Brain microvascular endothelial cell (primary cell): Measurements from ENCODE around the gene ARHGEF4.
A peak's percentile ranks its signal among the peaks of the same experiment; 100 is the strongest.
"Not testable (repeated sequence)": the region's sequence is repeated elsewhere in the genome, so short reads cannot be mapped to it uniquely, and the experiment has no call there.

Experiments
- DNase-seq: peaks from one replicate; pipeline ENCODE4 v3.0.0-alpha.2; 2020
- H3K27ac ChIP-seq: fragments of 250-450 bp; sonication (Bioruptor Pico); 2 replicates; pipeline ENCODE4 v1.5.1; 2020; ENCODE audit warnings: mild to moderate bottlenecking, moderate library complexity
- H3K27me3 ChIP-seq: fragments of 250-450 bp; sonication (Bioruptor Pico); replicated peaks from 2 replicates; pipeline ENCODE4 v1.5.1; 2020; ENCODE audit warnings: mild to moderate bottlenecking
- H3K36me3 ChIP-seq: fragments of 250-450 bp; sonication (Bioruptor Pico); replicated peaks from 2 replicates; pipeline ENCODE4 v1.5.1; 2020; ENCODE audit warnings: mild to moderate bottlenecking
- H3K4me3 ChIP-seq: 2 replicates; pipeline ENCODE4 v1.5.1; 2011; ENCODE audit warnings: low read depth, mild to moderate bottlenecking, control low read depth, low read length, moderate library complexity
- in situ Hi-C: cut with HindIII; loops from 2 replicates; pipeline ENCODE4 v1.10.0; 2017; ENCODE audit warnings: low sequenced_read_pairs, low pct_ligation_motif_present
- TF ChIP-seq, protein P1 (sequence below): IDR thresholded peaks from 2 replicates; pipeline ENCODE4 v1.5.1; 2011; ENCODE audit warnings: low read depth, mild to moderate bottlenecking, moderate library complexity, low read length, control low read depth, inconsistent platforms; ENCODE audit errors: missing control alignments

The ARHGEF4 gene

DNA sequence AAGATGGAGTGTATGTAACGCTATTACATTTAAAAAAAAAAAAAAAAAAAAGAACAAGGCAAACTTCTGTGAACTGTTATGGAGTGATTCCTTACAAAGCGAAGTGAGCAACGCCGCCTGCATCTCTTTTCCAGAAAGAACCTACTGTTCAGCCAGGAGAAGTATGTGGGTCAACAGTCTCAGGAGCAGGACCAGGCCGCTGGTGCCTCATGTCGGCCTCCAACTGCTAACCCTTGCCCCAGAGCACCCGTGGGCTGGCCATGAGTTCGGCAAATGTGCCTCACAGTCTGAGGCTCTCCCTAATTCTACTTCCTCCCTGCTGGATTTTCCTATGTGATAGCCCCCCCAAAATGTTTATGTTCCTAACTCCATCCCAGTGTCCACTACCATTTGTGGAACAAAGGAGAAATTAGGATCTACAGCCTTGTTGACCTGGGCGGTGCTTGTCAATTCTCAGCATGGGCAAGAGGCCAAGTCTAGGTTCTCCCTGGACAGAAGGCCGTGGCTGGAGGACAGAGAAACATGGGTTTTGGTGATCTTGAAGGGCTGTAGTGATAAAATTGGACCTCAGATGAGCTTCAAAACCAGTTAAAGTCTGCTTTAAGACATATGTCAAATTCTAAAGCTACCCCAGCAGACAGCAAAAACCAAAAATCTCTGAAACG, 240.6 kb downstream of the ARHGEF4 start:
- H3K27me3 ChIP-seq: no peaks in the 10 kb centered on the region
- no peak for DNase-seq
- no peak overlapping the region for H3K4me3 ChIP-seq
- H3K27ac ChIP-seq: no peak overlapping the region
- TF ChIP-seq, protein P1, sequence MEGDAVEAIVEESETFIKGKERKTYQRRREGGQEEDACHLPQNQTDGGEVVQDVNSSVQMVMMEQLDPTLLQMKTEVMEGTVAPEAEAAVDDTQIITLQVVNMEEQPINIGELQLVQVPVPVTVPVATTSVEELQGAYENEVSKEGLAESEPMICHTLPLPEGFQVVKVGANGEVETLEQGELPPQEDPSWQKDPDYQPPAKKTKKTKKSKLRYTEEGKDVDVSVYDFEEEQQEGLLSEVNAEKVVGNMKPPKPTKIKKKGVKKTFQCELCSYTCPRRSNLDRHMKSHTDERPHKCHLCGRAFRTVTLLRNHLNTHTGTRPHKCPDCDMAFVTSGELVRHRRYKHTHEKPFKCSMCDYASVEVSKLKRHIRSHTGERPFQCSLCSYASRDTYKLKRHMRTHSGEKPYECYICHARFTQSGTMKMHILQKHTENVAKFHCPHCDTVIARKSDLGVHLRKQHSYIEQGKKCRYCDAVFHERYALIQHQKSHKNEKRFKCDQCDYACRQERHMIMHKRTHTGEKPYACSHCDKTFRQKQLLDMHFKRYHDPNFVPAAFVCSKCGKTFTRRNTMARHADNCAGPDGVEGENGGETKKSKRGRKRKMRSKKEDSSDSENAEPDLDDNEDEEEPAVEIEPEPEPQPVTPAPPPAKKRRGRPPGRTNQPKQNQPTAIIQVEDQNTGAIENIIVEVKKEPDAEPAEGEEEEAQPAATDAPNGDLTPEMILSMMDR: no peak
- peaks cover 61% of the 10 kb centered on the region for H3K36me3 ChIP-seq
- in situ Hi-C loops: no loop called here

- no peak for DNase-seq
- H3K4me3 ChIP-seq: no peak overlapping the region
- peaks cover 61% of the 10 kb centered on the region for H3K36me3 ChIP-seq
- in situ Hi-C loops: no loop called here
- H3K27ac ChIP-seq: no peak overlapping the region
- no peaks in the 10 kb centered on the region for H3K27me3 ChIP-seq
- TF ChIP-seq, protein P1: no peak
Observed at GRCh38 chr2:131077966-131078365, 241.3 kb downstream of the ARHGEF4 start.

DNA sequence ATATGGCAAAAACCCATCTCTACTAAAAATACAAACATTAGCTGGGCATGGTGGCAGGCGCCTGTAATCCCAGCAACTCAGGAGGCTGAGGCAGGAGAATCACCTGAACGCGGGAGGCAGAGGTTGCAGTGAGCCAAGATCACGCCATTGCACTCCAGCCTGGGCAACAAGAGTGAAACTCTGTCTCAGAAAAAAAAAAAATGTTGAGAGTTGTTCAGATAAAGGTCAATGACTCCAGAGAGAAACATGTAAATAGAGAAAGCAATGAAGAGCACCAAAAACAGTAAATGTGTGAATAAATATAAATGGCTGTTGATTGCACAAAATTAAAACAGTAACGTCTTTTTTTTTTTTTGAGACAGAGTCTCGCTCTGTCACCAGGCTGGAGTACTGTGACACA, 243.2 kb downstream of the ARHGEF4 start:
- peaks cover 47% of the 10 kb centered on the region for H3K36me3 ChIP-seq
- DNase-seq, H3K27me3 ChIP-seq, H3K27ac ChIP-seq, in situ Hi-C loops, H3K4me3 ChIP-seq: not testable (repeated sequence)

- TF ChIP-seq, protein P1: no peak
- Histone ChIP-seq H3K27me3 (no peaks in the 10 kb centered on the region), H3K4me3 (no peak overlapping the region), H3K27ac (no peak overlapping the region), H3K36me3 (peaks cover 43% of the 10 kb centered on the region)
- no peak for DNase-seq
- in situ Hi-C loops: no loop called here
Observed at GRCh38 chr2:131081190-131081589, 244.5 kb downstream of the ARHGEF4 start.

DNA sequence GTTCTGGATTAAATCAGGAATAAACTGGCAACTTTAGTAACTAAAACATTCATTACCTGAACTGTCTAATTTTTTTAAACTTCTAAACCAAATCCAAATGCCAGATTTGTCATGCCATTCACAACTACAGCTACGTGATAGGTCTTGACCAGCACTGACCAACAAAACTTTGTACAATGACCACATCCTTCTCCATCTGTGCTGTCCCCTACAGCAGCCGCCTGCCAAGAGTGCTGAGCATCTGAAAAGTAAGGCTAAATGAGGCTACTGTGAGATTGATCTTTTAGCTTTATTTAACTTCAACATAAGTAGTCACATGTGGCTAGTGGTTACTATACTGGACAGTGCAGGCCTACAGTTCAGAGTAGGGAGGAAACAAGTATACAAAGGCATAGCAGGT, 248.9 kb downstream of the ARHGEF4 start:
- Histone ChIP-seq H3K4me3 (no peak overlapping the region), H3K27ac (no peak overlapping the region), H3K36me3 (peaks cover 32% of the 10 kb centered on the region), H3K27me3 (no peaks in the 10 kb centered on the region)
- in situ Hi-C loops: no loop called here
- DNase-seq: no peak
- TF ChIP-seq, protein P1: no peak

DNA sequence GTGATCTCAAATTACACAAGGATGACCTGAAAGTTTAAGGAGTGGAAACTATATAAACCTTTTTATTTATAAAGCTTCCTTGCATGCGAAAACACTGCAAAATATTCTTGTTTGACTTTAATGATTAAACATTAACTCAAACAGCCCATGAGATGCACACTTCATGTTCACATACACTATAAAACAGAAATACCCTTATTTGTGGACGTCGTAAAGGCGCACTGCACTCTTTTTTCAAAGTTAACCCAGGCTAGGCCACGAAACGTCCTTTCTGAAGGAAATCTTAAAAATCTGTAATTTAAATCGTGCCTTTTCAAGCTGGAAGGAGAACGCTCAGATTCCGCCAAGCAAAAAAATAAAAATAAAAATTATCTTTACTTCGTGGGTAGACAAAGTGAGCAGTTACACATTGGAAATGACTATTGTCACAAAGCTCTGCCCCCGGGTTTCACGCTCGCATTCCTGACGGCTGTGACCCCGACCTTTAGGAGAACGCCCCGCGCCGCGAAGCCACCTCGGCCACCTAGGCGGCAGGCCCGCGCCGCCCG, 255.8 kb downstream of the ARHGEF4 start:
- Histone ChIP-seq H3K27ac (peak overlapping the region; percentile 82), H3K27me3 (no peaks in the 10 kb centered on the region), H3K36me3 (peaks cover 8% of the 10 kb centered on the region), H3K4me3 (peak overlapping the region; percentile 84)
- in situ Hi-C loops: no loop called here
- no peak for DNase-seq
- TF ChIP-seq, protein P1: no peak
